GM10248 (cell line): ENCODE measurements around the gene WIF1.

Experiments used
- CTCF ChIA-PET: fragments of 300-600 bp; sonication (Branson Sonifier 250); formaldehyde crosslinking; extraction: SDS; loops from one replicate; lab custom pipeline; 2021; ENCODE audit warnings: antibody characterized with exemption; lab: Yijun Ruan, JAX
- POLR2A ChIA-PET: fragments of 350-650 bp; sonication (Branson Sonifier 250); formaldehyde crosslinking; extraction: SDS; loops from one replicate; lab custom pipeline; 2020; ENCODE audit warnings: antibody characterized with exemption; lab: Yijun Ruan, JAX
- DNase-seq: peaks from one replicate; pipeline ENCODE4 v3.0.0; 2012; ENCODE audit errors: extremely low spot score
- TF ChIP-seq, protein P1 (sequence below): IDR thresholded peaks from 2 replicates; pipeline ENCODE4 v1.5.1; 2012; ENCODE audit warnings: mild to moderate bottlenecking, low read depth; ENCODE audit errors: extremely low read depth, missing control alignments, control extremely low read depth

The WIF1 gene

DNA sequence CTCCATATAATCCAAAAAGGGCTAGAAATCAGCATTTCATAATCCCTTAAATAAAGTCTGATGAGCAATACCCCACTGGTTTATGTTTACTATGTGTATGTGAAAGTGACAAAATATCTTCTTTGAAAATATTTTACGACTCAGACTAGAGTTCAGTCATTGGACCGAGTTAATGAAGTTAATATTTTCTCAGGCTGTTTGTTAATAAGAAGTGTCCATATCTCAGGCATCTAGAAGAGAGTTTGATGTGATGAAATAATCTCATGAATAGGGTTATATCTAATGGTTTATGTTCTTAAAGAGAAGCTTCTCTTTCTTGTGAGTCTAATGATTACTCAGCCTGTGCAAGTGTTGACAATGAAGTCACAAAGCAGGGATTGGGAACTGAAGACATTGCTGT, 51.8 kb downstream of the WIF1 start:
- CTCF ChIA-PET = interaction anchor here (1.1 kb wide), 1 partner anchor 42 kb away, joined by 4 read pairs; no protein-coding TSS in a partner anchor
- TF ChIP-seq, protein P1, sequence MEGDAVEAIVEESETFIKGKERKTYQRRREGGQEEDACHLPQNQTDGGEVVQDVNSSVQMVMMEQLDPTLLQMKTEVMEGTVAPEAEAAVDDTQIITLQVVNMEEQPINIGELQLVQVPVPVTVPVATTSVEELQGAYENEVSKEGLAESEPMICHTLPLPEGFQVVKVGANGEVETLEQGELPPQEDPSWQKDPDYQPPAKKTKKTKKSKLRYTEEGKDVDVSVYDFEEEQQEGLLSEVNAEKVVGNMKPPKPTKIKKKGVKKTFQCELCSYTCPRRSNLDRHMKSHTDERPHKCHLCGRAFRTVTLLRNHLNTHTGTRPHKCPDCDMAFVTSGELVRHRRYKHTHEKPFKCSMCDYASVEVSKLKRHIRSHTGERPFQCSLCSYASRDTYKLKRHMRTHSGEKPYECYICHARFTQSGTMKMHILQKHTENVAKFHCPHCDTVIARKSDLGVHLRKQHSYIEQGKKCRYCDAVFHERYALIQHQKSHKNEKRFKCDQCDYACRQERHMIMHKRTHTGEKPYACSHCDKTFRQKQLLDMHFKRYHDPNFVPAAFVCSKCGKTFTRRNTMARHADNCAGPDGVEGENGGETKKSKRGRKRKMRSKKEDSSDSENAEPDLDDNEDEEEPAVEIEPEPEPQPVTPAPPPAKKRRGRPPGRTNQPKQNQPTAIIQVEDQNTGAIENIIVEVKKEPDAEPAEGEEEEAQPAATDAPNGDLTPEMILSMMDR = no peak
- POLR2A ChIA-PET = no interaction called here
- DNase-seq = no peak

DNA sequence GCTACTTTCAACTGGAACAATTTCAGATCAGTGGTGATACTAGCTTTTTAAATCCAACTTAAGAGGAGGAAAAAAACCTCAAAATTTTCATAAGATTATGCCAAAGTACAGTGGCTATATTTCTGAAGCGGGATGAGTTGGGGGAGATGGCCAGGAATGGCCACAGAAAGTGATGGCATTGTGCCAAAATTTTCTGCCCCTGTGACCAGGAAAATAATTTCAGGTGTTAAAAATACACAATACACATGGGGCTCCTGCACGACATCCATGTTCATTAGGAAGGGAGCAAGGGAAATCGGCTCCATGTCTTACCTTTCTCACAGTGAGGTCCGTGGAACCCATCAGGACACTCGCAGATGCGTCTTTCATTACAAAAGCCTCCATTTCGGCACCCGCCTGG, 53.7 kb downstream of the WIF1 start:
- ChIA-PET CTCF (interaction anchor here (1.1 to 1.3 kb wide), 2 partner anchors 13 to 164 kb away, joined by 3 to 4 read pairs; no protein-coding TSS in a partner anchor), POLR2A (no interaction called here)

DNA sequence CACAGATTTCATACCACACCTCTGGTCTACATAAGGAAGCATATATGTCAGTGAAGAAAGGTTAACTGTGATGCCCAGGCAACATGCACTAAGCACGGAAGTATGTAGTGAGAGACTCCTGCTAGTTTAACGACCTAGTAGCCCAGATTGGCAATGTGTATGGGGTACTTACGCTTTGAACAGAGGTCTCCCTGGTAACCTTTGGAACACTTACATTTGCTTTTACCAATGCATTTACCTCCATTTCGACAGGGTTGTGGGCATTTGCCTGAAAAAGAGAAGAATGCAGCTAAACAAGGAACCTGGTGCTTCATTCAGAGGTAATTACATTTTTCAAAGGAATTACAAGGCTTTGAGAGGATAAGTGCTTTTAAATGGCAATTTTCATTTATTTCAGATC, 65.2 kb downstream of the WIF1 start:
- TF ChIP-seq, protein P1 = no peak
- DNase-seq = no peak
- ChIA-PET CTCF (no interaction called here), POLR2A (no interaction called here)

More for the DNA sequence above, 53.7 kb downstream of the WIF1 start:
- TF ChIP-seq, protein P1 = no peak
- DNase-seq = no peak

DNA sequence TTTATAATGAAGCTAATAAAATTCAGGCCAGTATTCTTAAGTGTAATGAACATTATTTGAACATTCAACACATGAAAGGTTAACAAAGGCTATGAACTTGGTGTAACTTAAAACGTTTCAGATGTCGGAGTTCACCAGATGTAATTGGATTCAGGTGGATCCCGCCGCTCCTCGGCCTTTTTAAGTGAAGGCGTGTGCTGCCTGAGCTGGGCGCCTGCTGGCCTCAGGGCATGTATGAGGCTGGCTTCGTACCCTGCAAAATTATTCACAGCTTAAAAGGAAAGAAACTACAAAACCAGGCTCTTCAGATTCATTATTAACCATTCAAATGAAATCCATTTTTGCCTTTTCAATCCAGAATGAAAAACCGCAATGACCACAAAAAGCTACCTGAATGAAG, 69.9 kb downstream of the WIF1 start:
- POLR2A ChIA-PET = no interaction called here
- TF ChIP-seq, protein P1 = no peak
- CTCF ChIA-PET = interaction anchor here (1.2 to 1.6 kb wide), 3 partner anchors 12 to 101 kb away, joined by 3 to 4 read pairs (median 3); no protein-coding TSS in a partner anchor
- DNase-seq = no peak

DNA sequence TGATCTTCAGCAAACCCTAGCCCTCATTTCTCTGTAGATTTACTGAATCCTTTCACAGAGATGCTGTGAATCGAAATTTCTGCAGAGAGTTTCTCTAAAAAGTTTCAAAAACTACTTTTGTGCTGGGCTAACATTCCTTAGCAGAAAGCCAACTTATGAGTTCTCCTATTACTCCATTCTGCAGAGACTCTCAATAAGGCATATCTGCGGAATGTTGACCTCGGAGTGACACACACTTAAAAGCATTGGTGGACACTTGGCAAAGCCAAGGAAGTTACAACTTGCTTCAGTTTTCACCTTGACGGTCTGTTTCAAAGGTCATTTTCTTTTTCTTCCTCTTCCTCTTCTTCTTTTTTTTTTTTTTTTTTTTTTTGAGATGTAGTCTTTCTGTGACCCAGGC, 75.8 kb downstream of the WIF1 start:
- TF ChIP-seq, protein P1 = no peak
- CTCF ChIA-PET = no interaction called here
- DNase-seq = no peak
- POLR2A ChIA-PET = no interaction called here

DNA sequence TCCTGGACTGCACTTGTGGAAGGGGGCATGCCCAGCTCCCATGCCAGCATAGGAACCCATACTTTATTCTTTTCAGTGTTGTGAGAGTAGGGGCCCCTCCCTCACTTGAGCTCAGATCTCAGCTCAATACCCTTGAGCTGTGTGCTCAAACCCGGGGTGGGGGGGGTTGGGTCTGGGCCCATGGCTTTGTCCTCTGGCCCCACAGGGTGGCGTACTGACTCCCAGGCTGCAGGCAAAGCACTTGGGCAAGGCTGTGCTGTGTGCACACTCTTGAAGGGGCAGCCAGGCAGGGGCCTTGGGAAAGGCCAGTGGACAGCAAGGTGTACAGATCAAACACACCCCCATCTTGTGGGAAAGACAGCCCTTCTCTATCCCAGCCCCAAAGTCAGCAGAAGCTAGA, 81.8 kb downstream of the WIF1 start:
- TF ChIP-seq, protein P1 = no peak

More for the DNA sequence above, 81.8 kb downstream of the WIF1 start:
- ChIA-PET CTCF (interaction anchor here (1.1 to 1.6 kb wide), 3 partner anchors 12 to 243 kb away, joined by 3 to 4 read pairs (median 3); no protein-coding TSS in a partner anchor), POLR2A (no interaction called here)
- no peak for DNase-seq
